Measurements from ENCODE around the gene GAS6.

Gene GAS6

DNA sequence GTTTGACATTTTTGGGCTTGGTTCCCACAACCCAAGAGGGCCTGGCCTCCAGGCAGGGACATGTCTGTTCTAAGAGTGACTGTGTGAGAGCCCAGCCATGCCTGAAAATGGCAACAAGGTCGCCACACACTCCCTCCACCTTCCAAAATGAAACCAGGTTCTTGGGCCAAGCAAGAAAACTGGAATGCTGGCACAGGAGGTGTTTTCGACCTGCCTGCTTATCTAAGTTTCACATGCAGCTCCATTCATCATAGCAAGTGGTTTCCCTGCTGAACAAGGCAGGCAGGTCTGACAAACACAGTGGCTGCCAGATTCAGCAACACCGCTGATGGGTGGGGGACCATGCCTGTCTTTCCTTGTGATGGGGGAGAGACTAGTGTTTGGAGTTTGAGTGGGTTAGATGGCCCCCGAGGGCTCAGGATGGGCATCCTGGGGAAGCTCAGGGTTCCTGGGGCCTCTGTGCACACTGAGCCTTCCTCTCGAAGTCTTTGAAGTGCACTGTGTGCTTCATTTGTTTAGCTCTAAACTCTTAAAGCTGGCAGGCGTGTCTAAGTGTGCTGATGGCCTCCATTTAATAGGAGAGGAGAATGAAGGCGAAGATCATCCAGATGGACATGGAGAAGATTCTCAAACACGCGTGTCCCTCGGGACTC lies 17.9 kb upstream of the GAS6 start:
- TF ChIP-seq CTCF (IDR thresholded peaks at IDR 0.05; ENCODE audit: unreplicated experiment in 3 of 3) = no peak
- no peaks in the 10 kb centered on the region for H3K9me3 Mint-ChIP-seq
- H3K27ac Mint-ChIP-seq = no peak overlapping the region
- no peak overlapping the region for H3K4me3 Mint-ChIP-seq
- no peaks in the 10 kb centered on the region for H3K36me3 Mint-ChIP-seq (ENCODE audit: low read depth)
- H3K27me3 Mint-ChIP-seq (ENCODE audit: low read depth) = peaks cover 4% of the 10 kb centered on the region
- H3K4me1 Mint-ChIP-seq = peaks cover 24% of the 10 kb centered on the region

DNA sequence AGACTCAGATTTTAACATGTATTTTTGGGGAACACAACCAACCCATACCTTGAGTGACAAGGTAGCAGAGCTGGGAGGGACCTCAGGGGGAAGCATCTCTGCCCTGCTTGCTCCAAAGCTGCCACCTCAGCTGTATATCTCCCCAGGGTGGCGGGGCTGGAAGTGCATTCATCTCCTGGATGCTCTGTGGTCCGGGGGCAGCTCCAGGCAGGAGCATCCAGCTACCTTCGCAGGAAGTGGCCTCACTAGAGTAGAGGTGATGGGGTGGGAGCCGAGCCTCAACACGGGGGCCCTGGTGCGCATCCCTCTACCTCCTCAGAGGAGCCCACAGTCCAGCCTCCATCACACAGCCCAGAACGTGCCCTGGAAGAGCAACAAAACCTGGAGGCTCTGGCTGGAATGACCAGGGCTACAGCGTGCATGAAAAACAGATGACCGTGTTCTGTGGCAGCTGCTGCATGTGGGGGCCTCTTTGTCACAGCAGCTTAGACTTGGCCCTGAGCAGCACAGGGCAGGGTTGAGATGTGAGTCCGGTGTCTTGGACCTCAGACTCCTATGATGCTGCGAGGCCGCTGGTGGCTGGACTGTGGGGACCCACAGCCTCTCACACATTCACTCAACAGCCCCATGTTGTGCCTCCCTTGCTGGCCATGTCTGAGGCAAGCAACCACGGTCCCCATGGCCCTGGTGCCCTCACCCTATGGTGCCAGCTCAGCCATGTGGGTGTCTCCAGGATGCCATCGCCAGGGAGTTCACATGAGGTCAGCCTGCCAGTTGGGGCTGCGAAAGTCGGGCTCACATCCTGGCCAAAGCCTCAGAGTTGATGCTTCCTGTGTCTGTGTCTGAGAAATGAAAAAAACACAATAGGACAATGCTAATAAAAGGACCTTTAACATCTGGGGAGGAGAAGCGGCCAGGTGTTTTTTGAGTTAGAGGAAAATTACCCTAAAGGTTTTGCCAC lies 17.1 kb upstream of the GAS6 start:
- Mint-ChIP-seq H3K36me3 (ENCODE audit: low read depth) (no peaks in the 10 kb centered on the region), H3K4me3 (no peak overlapping the region), H3K27ac (peak overlapping the region in 1 of 3 experiments; percentile 51), H3K4me1 (peaks cover 24% of the 10 kb centered on the region), H3K9me3 (no peaks in the 10 kb centered on the region), H3K27me3 (ENCODE audit: low read depth) (peaks cover 5% of the 10 kb centered on the region)
- no peak for TF ChIP-seq CTCF (IDR thresholded peaks at IDR 0.05; ENCODE audit: unreplicated experiment in 3 of 3)

- Mint-ChIP-seq H3K4me1 (peaks cover 24% of the 10 kb centered on the region), H3K36me3 (ENCODE audit: low read depth) (no peaks in the 10 kb centered on the region), H3K4me3 (no peak overlapping the region), H3K27ac (peak overlapping the region; percentile 63 to 78 (median 75)), H3K27me3 (ENCODE audit: low read depth) (peaks cover 9% of the 10 kb centered on the region), H3K9me3 (no peaks in the 10 kb centered on the region)
- no peak for TF ChIP-seq CTCF (IDR thresholded peaks at IDR 0.05; ENCODE audit: unreplicated experiment in 3 of 3)
These were observed 15.9 kb upstream of the GAS6 start for GRCh38 chr13:113879494-113880360.

- H3K4me3 Mint-ChIP-seq = no peak overlapping the region
- H3K9me3 Mint-ChIP-seq = no peaks in the 10 kb centered on the region
These were observed 15.1 kb upstream of the GAS6 start for GRCh38 chr13:113879017-113879416.

More at GRCh38 chr13:113879017-113879416, 15.1 kb upstream of the GAS6 start:
- Mint-ChIP-seq H3K27me3 (ENCODE audit: low read depth) (peaks cover 9% of the 10 kb centered on the region), H3K4me1 (peaks cover 24% of the 10 kb centered on the region), H3K36me3 (ENCODE audit: low read depth) (no peaks in the 10 kb centered on the region), H3K27ac (peak overlapping the region; percentile 63 to 78 (median 75))
- no peak for TF ChIP-seq CTCF (IDR thresholded peaks at IDR 0.05; ENCODE audit: unreplicated experiment in 3 of 3)

Measured in nephron (organoid).